ENCODE measurements around the gene SUN2. TPM values are rescaled to one million over a fixed set of nuclear protein-coding genes. Genes with fewer than 3 reads are reported as not detected.
A peak's percentile ranks its signal among the peaks of the same experiment; 100 is the strongest.

The SUN2 gene
- total RNA-seq, 1 experiment from 2014 or later: 104 TPM

DNA sequence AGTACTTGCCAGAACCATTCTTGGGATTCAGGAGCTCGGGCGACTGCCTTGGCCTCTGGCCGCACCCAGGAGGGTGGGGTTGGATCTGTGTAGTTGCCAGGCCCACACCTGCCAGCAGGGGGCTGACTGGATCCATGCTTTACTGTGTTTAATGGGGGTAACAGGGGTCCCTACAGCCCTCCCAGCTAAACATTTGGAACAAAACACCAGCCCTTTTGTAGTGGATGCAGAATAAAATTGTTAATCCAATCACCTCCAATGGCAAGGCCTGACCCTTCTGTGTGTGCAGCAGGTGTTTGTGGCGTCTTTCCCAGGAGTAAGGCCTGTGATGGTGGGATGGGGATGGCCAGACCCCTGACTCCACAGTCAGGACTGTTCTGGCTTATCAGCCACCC is 22.5 kb downstream of the SUN2 start:
- Histone ChIP-seq H3K36me3 (ENCODE audit: insufficient read depth, low read length, poor library complexity, severe bottlenecking) (peaks cover 89% of the 10 kb centered on the region), H3K27ac (ENCODE audit: low read depth, low read length, poor library complexity, severe bottlenecking) (no peak overlapping the region), H3K9me3 (ENCODE audit: low read depth, low read length, poor library complexity, severe bottlenecking) (no peaks in the 10 kb centered on the region), H3K4me3 (ENCODE audit: low read depth, low read length, poor library complexity, severe bottlenecking) (no peak overlapping the region), H3K4me1 (ENCODE audit: insufficient read depth, low read length, poor library complexity, severe bottlenecking) (no peaks in the 10 kb centered on the region), H3K27me3 (replicated peaks; ENCODE audit: insufficient read depth, low read depth, low read length, poor library complexity) (no peaks in the 10 kb centered on the region)
- no TSS peak for BruUV-seq (replicated peaks)
- DNase-seq (ENCODE audit: low spot score): peak; percentile 63
- no peak for TF ChIP-seq EZH2 (IDR thresholded peaks at IDR 0.05; ENCODE audit: borderline replicate concordance, low read depth, low read length, poor library complexity, severe bottlenecking)
- TF ChIP-seq, protein P1, sequence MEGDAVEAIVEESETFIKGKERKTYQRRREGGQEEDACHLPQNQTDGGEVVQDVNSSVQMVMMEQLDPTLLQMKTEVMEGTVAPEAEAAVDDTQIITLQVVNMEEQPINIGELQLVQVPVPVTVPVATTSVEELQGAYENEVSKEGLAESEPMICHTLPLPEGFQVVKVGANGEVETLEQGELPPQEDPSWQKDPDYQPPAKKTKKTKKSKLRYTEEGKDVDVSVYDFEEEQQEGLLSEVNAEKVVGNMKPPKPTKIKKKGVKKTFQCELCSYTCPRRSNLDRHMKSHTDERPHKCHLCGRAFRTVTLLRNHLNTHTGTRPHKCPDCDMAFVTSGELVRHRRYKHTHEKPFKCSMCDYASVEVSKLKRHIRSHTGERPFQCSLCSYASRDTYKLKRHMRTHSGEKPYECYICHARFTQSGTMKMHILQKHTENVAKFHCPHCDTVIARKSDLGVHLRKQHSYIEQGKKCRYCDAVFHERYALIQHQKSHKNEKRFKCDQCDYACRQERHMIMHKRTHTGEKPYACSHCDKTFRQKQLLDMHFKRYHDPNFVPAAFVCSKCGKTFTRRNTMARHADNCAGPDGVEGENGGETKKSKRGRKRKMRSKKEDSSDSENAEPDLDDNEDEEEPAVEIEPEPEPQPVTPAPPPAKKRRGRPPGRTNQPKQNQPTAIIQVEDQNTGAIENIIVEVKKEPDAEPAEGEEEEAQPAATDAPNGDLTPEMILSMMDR (conservative IDR thresholded peaks at IDR 0.05; ENCODE audit: low read depth, low read length): peak; percentile 80
- ChIA-PET POLR2A (ENCODE audit: low non-redundant PET) (no interaction called here), CTCF (interaction anchor here (0.6 to 1.6 kb wide), 3 partner anchors 8 to 795 kb away, joined by 3 to 8 read pairs (median 8); no protein-coding TSS in a partner anchor)
- intact Hi-C loops (cut with micrococcal nuclease; ENCODE audit: unreplicated experiment): no loop called here

DNA sequence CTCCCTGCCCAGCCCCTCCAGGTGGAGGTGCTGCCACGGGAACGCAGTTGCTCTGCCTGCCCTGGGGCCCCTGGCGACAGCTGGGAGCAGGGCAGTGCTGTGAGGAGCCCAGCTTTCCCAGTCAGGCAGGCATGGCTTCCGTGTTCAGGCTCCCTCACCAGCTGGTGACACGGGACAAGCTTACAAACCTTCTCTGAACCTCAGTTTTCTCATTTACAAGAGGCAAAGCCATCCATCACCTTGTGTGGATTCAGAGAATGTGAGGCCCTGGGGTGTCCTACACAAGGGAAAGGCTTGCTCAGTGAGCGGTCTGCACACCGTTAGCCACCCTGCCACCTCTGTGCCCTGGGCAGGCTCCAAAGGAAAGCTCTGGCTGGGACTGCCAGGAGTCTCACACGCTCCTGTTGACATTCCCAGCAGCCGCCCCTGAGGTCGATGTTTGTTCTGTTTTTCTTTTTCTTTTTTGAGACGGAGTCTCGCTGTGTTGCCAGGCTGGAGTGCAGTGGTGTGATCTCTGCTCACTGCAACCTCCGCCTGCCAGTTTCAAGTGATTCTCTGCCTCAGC is 23.5 kb downstream of the SUN2 start:
- Histone ChIP-seq H3K9me3 (ENCODE audit: low read depth, low read length, poor library complexity, severe bottlenecking) (no peaks in the 10 kb centered on the region), H3K4me3 (ENCODE audit: low read depth, low read length, poor library complexity, severe bottlenecking) (no peak overlapping the region), H3K27me3 (replicated peaks; ENCODE audit: insufficient read depth, low read depth, low read length, poor library complexity) (no peaks in the 10 kb centered on the region), H3K27ac (ENCODE audit: low read depth, low read length, poor library complexity, severe bottlenecking) (peak overlapping the region; percentile 57), H3K36me3 (ENCODE audit: insufficient read depth, low read length, poor library complexity, severe bottlenecking) (peaks cover 89% of the 10 kb centered on the region), H3K4me1 (ENCODE audit: insufficient read depth, low read length, poor library complexity, severe bottlenecking) (no peaks in the 10 kb centered on the region)
- CTCF ChIA-PET: interaction anchor here (1.6 kb wide), 1 partner anchor 7 kb away, joined by 8 read pairs; no protein-coding TSS in a partner anchor
- POLR2A ChIA-PET (ENCODE audit: low non-redundant PET): no interaction called here
- no peak for TF ChIP-seq EZH2 (IDR thresholded peaks at IDR 0.05; ENCODE audit: borderline replicate concordance, low read depth, low read length, poor library complexity, severe bottlenecking)
- TF ChIP-seq, protein P1 (conservative IDR thresholded peaks at IDR 0.05; ENCODE audit: low read depth, low read length): no peak
- intact Hi-C loops (cut with micrococcal nuclease; ENCODE audit: unreplicated experiment): no loop called here
- DNase-seq (ENCODE audit: low spot score): no peak
- BruUV-seq (replicated peaks): no TSS peak

DNA sequence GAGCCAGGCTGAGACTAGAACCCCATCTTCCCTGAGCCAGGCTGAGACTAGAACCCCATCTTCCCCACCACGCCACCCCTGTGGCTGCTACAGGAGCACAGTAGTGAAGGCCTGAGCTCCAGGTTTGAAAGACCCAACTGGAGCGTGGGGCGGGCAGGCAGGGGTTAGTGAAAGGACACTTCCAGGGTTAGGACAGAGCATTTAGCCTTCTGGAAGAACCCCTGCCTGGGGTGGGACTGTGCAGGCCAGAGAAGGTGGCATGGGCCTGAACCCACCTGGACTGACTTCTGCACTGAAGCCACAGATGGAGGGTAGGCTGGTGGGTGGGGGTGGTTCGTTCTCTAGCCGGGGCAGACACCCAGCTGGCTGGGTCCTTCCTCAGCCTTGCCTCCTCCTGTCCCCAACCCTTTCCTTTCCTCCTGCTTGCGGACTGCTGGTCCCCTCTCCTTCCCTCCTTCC is 24.1 kb downstream of the SUN2 start:
- no peaks in the 10 kb centered on the region for H3K9me3 ChIP-seq (ENCODE audit: low read depth, low read length, poor library complexity, severe bottlenecking)
- TF ChIP-seq, protein P1 (conservative IDR thresholded peaks at IDR 0.05; ENCODE audit: low read depth, low read length): no peak
- no peak for TF ChIP-seq EZH2 (IDR thresholded peaks at IDR 0.05; ENCODE audit: borderline replicate concordance, low read depth, low read length, poor library complexity, severe bottlenecking)
- ChIA-PET POLR2A (ENCODE audit: low non-redundant PET) (no interaction called here), CTCF (no interaction called here)
- intact Hi-C loops (cut with micrococcal nuclease; ENCODE audit: unreplicated experiment): no loop called here
- peaks cover 89% of the 10 kb centered on the region for H3K36me3 ChIP-seq (ENCODE audit: insufficient read depth, low read length, poor library complexity, severe bottlenecking)
- H3K27ac ChIP-seq (ENCODE audit: low read depth, low read length, poor library complexity, severe bottlenecking): peak overlapping the region; percentile 57
- no peak overlapping the region for H3K4me3 ChIP-seq (ENCODE audit: low read depth, low read length, poor library complexity, severe bottlenecking)
- no peaks in the 10 kb centered on the region for H3K27me3 ChIP-seq (replicated peaks; ENCODE audit: insufficient read depth, low read depth, low read length, poor library complexity)
- DNase-seq (ENCODE audit: low spot score): no peak
- no peaks in the 10 kb centered on the region for H3K4me1 ChIP-seq (ENCODE audit: insufficient read depth, low read length, poor library complexity, severe bottlenecking)
- no TSS peak for BruUV-seq (replicated peaks)
